Stomach (tissue), 4 donors: ENCODE results near the gene UST.

ENCODE experiments used
- EP300 ChIP-seq: sonication (generic); formaldehyde crosslinking; IDR thresholded peaks from one replicate; pipeline ENCODE4 v1.6.1; 2017; ENCODE audit warnings: antibody characterized with exemption
- POLR2A ChIP-seq, 4 donors: fragments of 450-650 bp; IDR thresholded peaks; one replicate each; pipeline ENCODE4 v1.6.1; 2016; ENCODE audit warnings: antibody characterized with exemption in 4 of 4, control low read depth in 2 of 4, mild to moderate bottlenecking in 1 of 4, moderate library complexity in 1 of 4
- POLR2AphosphoS5 ChIP-seq, 3 donors: sonication (generic); formaldehyde crosslinking; IDR thresholded peaks; one replicate each; pipeline ENCODE4 v1.6.1; 2016; ENCODE audit warnings: antibody characterized with exemption in 3 of 3
- TF ChIP-seq, protein P1 (sequence below), 7 experiments: fragments of 450-650 bp in 4 of 7; fragments of 200-600 bp in 3 of 7; sonication (generic) in 3 of 7; IDR thresholded peaks; one replicate each; pipeline ENCODE4 v1.5.1; 2016 to 2019; ENCODE audit warnings: antibody characterized with exemption in 7 of 7, control low read depth in 2 of 7, mild to moderate bottlenecking in 1 of 7

DNA sequence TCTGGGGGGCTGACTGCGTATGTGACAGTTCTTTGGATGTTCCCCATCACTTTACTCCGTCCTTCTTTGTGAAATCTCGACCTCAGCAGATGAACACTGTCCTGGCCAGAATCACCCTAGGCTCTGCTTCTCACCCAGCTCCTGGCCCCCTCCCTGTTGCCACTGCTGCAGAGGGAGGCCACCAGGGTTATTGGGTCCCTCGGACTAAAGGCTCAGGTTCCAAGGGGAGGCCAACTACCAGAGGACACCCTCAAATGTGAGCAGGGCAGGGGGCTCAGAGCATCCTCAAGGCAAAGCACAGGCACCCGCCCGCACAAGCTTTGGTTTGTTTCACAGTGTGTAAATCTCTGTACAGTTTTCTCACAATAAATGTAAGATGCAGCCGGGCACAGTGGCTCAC lies 269.9 kb downstream of the UST start:
- TF ChIP-seq, protein P1, sequence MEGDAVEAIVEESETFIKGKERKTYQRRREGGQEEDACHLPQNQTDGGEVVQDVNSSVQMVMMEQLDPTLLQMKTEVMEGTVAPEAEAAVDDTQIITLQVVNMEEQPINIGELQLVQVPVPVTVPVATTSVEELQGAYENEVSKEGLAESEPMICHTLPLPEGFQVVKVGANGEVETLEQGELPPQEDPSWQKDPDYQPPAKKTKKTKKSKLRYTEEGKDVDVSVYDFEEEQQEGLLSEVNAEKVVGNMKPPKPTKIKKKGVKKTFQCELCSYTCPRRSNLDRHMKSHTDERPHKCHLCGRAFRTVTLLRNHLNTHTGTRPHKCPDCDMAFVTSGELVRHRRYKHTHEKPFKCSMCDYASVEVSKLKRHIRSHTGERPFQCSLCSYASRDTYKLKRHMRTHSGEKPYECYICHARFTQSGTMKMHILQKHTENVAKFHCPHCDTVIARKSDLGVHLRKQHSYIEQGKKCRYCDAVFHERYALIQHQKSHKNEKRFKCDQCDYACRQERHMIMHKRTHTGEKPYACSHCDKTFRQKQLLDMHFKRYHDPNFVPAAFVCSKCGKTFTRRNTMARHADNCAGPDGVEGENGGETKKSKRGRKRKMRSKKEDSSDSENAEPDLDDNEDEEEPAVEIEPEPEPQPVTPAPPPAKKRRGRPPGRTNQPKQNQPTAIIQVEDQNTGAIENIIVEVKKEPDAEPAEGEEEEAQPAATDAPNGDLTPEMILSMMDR (IDR thresholded peaks at IDR 0.05), result no peak
- TF ChIP-seq POLR2A (IDR thresholded peaks at IDR 0.05) (no peak), POLR2AphosphoS5 (IDR thresholded peaks at IDR 0.05) (no peak), EP300 (no peak)
